ENCODE data around the gene DRC7. TPM values are rescaled to one million over a fixed set of nuclear protein-coding genes. Genes with fewer than 3 reads are reported as not detected.

The DRC7 gene
- total RNA-seq, 1 experiment from 2014 or later: not detected

DNA sequence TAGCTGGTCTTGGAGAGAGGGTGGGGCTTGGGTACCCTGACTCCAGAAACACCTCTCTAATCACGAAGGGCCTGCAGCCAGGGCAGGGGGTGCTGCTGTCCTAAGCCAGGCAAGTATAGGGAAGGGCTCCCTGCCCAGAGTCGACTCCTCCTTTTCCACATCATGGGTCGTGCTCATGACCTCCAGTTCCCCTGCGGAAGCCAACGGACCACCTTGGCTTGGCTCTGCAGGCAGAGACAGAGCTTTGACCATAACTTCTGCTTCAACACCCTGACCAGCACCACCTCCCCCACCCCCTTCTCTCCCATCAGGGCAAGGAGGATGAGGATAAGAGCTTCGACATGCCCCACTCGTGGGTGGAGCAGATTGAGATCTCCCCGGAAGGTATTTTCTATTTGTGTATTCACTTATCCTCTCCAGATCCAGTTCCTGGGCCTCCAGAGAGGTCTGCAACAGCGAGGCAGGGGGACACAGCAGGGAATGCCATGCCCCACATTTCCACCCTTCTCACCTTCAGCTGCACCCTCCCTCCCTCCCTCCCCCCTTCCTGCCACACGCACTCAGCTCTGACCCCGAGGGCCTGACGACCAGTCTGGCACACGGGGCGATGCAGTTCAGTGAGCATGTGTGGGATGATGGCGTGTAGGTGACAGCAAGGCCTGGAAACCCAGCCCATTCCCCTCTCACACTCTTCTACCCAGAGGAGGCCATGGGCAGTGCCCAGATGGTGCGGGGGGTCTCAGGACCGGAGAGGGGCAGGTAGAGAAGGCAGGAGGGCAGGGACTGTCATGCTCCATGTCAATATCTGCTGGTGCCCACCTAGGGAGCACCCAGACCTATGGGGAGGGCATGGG is 27.0 kb downstream of the DRC7 start:
- DNase-seq (ENCODE audit: low spot score): no peak
- no peaks in the 10 kb centered on the region for H3K27me3 Mint-ChIP-seq (ENCODE audit: low read depth)
- H3K36me3 Mint-ChIP-seq: no peaks in the 10 kb centered on the region
- H3K4me1 Mint-ChIP-seq: no peaks in the 10 kb centered on the region
- ChIA-PET POLR2A (no interaction called here), CTCF (no interaction called here)
- no peaks in the 10 kb centered on the region for H3K9me3 Mint-ChIP-seq
- ATAC-seq: no peak; the same call in 1 of the 2 replicates
- no peak overlapping the region for H3K27ac Mint-ChIP-seq
- TF ChIP-seq ZNF396 (CRISPR knock-in tag; IDR thresholded peaks at IDR 0.05; ENCODE audit: borderline replicate concordance) (no peak), ESRRA (CRISPR knock-in tag; IDR thresholded peaks at IDR 0.05; ENCODE audit: borderline replicate concordance) (no peak), OVOL2 (CRISPR knock-in tag; IDR thresholded peaks at IDR 0.05; ENCODE audit: borderline replicate concordance) (no peak), ZNF317 (CRISPR knock-in tag; IDR thresholded peaks at IDR 0.05; ENCODE audit: borderline replicate concordance, low read depth) (no peak), MXD4 (CRISPR knock-in tag; IDR thresholded peaks at IDR 0.05; ENCODE audit: borderline replicate concordance) (no peak)
- TF ChIP-seq, protein P1, sequence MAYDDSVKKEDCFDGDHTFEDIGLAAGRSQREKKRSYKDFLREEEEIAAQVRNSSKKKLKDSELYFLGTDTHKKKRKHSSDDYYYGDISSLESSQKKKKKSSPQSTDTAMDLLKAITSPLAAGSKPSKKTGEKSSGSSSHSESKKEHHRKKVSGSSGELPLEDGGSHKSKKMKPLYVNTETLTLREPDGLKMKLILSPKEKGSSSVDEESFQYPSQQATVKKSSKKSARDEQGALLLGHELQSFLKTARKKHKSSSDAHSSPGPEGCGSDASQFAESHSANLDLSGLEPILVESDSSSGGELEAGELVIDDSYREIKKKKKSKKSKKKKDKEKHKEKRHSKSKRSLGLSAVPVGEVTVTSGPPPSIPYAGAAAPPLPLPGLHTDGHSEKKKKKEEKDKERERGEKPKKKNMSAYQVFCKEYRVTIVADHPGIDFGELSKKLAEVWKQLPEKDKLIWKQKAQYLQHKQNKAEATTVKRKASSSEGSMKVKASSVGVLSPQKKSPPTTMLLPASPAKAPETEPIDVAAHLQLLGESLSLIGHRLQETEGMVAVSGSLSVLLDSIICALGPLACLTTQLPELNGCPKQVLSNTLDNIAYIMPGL (CRISPR knock-in tag; IDR thresholded peaks at IDR 0.05): no peak
- TF ChIP-seq, protein P2, sequence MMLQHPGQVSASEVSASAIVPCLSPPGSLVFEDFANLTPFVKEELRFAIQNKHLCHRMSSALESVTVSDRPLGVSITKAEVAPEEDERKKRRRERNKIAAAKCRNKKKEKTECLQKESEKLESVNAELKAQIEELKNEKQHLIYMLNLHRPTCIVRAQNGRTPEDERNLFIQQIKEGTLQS (CRISPR knock-in tag; conservative IDR thresholded peaks at IDR 0.05): no peak
- TF ChIP-seq, protein P3, sequence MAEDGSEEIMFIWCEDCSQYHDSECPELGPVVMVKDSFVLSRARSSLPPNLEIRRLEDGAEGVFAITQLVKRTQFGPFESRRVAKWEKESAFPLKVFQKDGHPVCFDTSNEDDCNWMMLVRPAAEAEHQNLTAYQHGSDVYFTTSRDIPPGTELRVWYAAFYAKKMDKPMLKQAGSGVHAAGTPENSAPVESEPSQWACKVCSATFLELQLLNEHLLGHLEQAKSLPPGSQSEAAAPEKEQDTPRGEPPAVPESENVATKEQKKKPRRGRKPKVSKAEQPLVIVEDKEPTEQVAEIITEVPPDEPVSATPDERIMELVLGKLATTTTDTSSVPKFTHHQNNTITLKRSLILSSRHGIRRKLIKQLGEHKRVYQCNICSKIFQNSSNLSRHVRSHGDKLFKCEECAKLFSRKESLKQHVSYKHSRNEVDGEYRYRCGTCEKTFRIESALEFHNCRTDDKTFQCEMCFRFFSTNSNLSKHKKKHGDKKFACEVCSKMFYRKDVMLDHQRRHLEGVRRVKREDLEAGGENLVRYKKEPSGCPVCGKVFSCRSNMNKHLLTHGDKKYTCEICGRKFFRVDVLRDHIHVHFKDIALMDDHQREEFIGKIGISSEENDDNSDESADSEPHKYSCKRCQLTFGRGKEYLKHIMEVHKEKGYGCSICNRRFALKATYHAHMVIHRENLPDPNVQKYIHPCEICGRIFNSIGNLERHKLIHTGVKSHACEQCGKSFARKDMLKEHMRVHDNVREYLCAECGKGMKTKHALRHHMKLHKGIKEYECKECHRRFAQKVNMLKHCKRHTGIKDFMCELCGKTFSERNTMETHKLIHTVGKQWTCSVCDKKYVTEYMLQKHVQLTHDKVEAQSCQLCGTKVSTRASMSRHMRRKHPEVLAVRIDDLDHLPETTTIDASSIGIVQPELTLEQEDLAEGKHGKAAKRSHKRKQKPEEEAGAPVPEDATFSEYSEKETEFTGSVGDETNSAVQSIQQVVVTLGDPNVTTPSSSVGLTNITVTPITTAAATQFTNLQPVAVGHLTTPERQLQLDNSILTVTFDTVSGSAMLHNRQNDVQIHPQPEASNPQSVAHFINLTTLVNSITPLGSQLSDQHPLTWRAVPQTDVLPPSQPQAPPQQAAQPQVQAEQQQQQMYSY (CRISPR knock-in tag; IDR thresholded peaks at IDR 0.05): no peak
- TF ChIP-seq, protein P4, sequence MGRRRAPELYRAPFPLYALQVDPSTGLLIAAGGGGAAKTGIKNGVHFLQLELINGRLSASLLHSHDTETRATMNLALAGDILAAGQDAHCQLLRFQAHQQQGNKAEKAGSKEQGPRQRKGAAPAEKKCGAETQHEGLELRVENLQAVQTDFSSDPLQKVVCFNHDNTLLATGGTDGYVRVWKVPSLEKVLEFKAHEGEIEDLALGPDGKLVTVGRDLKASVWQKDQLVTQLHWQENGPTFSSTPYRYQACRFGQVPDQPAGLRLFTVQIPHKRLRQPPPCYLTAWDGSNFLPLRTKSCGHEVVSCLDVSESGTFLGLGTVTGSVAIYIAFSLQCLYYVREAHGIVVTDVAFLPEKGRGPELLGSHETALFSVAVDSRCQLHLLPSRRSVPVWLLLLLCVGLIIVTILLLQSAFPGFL (CRISPR knock-in tag; IDR thresholded peaks at IDR 0.05; ENCODE audit: borderline replicate concordance): no peak
- TF ChIP-seq, protein P5, sequence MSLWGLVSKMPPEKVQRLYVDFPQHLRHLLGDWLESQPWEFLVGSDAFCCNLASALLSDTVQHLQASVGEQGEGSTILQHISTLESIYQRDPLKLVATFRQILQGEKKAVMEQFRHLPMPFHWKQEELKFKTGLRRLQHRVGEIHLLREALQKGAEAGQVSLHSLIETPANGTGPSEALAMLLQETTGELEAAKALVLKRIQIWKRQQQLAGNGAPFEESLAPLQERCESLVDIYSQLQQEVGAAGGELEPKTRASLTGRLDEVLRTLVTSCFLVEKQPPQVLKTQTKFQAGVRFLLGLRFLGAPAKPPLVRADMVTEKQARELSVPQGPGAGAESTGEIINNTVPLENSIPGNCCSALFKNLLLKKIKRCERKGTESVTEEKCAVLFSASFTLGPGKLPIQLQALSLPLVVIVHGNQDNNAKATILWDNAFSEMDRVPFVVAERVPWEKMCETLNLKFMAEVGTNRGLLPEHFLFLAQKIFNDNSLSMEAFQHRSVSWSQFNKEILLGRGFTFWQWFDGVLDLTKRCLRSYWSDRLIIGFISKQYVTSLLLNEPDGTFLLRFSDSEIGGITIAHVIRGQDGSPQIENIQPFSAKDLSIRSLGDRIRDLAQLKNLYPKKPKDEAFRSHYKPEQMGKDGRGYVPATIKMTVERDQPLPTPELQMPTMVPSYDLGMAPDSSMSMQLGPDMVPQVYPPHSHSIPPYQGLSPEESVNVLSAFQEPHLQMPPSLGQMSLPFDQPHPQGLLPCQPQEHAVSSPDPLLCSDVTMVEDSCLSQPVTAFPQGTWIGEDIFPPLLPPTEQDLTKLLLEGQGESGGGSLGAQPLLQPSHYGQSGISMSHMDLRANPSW (CRISPR knock-in tag; conservative IDR thresholded peaks at IDR 0.05; ENCODE audit: low read depth): no peak
- no peak overlapping the region for H3K4me3 Mint-ChIP-seq

DNA sequence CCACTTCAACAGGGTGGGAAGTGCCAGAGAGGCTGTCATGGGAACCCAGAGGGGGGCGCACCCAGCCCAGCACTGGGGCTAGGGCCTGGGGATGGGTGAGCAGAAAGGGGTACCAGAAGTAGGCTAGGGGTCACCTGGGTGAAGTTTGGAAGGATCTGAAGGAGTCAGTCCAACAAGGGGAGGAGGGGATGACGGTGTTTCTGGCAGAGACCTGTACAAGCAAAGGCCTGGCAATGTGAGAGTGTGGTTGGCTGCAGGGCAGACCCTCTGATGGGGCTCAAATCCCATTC is 27.5 kb downstream of the DRC7 start:
- ATAC-seq: no peak
- Mint-ChIP-seq H3K4me3 (no peak overlapping the region), H3K9me3 (no peaks in the 10 kb centered on the region), H3K27ac (no peak overlapping the region), H3K36me3 (no peaks in the 10 kb centered on the region), H3K27me3 (ENCODE audit: low read depth) (no peaks in the 10 kb centered on the region), H3K4me1 (no peaks in the 10 kb centered on the region)
- TF ChIP-seq MYBL2 (CRISPR knock-in tag; IDR thresholded peaks at IDR 0.05) (no peak), ZNF219 (CRISPR knock-in tag; IDR thresholded peaks at IDR 0.05; ENCODE audit: borderline replicate concordance) (no peak), NFATC4 (CRISPR knock-in tag; IDR thresholded peaks at IDR 0.05) (no peak)
- POLR2A ChIA-PET: no interaction called here
- no peak for DNase-seq (ENCODE audit: low spot score)
- CTCF ChIA-PET: no interaction called here

All from WTC11 (cell line).